ENCODE measurements around the gene CD248.

Gene CD248

GRCh38 chr11:66317322-66317722 is 478 bp upstream of the CD248 start:
- no peaks in the 10 kb centered on the region for H3K27me3 ChIP-seq (ENCODE audit: control insufficient read depth, insufficient read depth, low read length)
- no peak overlapping the region for H3K4me3 ChIP-seq (ENCODE audit: low read length)

GRCh38 chr11:66315921-66316811 is 678 bp downstream of the CD248 start:
- no peaks in the 10 kb centered on the region for H3K27me3 ChIP-seq (ENCODE audit: control insufficient read depth, insufficient read depth, low read length)
- no peak overlapping the region for H3K4me3 ChIP-seq (ENCODE audit: low read length)
- no peaks in the 10 kb centered on the region; the same call in 1 of the 2 replicates for H3K36me3 ChIP-seq (ENCODE audit: control insufficient read depth, insufficient read depth, low read length)
- no peaks in the 10 kb centered on the region for H3K9me3 ChIP-seq (ENCODE audit: control insufficient read depth, insufficient read depth, low read length)
- peaks cover 19% of the 10 kb centered on the region for H3K4me1 ChIP-seq (ENCODE audit: control insufficient read depth, insufficient read depth, low read length)
- DNase-seq (ENCODE audit: low read depth, low spot score) = no peak
- no CpG with 5 or more reads among the region's 52 CpGs for WGBS (ENCODE audit: insufficient coverage, insufficient read length)
- H3K27ac ChIP-seq (ENCODE audit: low read length) = no peak overlapping the region

More at GRCh38 chr11:66317322-66317722, 478 bp upstream of the CD248 start:
- Histone ChIP-seq H3K9me3 (ENCODE audit: control insufficient read depth, insufficient read depth, low read length) (no peaks in the 10 kb centered on the region), H3K27ac (ENCODE audit: low read length) (no peak overlapping the region), H3K4me1 (ENCODE audit: control insufficient read depth, insufficient read depth, low read length) (peaks cover 19% of the 10 kb centered on the region), H3K36me3 (ENCODE audit: control insufficient read depth, insufficient read depth, low read length) (no peaks in the 10 kb centered on the region; the same call in 1 of the 2 replicates)
- DNase-seq (ENCODE audit: low read depth, low spot score) = no peak
- WGBS (ENCODE audit: insufficient coverage, insufficient read length) = no CpG with 5 or more reads among the region's 14 CpGs

- WGBS (ENCODE audit: insufficient coverage, insufficient read length) = no CpG with 5 or more reads among the region's 14 CpGs
- H3K9me3 ChIP-seq (ENCODE audit: control insufficient read depth, insufficient read depth, low read length) = no peaks in the 10 kb centered on the region
- H3K27me3 ChIP-seq (ENCODE audit: control insufficient read depth, insufficient read depth, low read length) = no peaks in the 10 kb centered on the region
- H3K4me1 ChIP-seq (ENCODE audit: control insufficient read depth, insufficient read depth, low read length) = peaks cover 19% of the 10 kb centered on the region
- H3K36me3 ChIP-seq (ENCODE audit: control insufficient read depth, insufficient read depth, low read length) = no peaks in the 10 kb centered on the region; the same call in 1 of the 2 replicates
- H3K27ac ChIP-seq (ENCODE audit: low read length) = no peak overlapping the region
- DNase-seq (ENCODE audit: low read depth, low spot score) = no peak
- no peak overlapping the region for H3K4me3 ChIP-seq (ENCODE audit: low read length)
Measured at GRCh38 chr11:66315498-66315885, 1.4 kb downstream of the CD248 start.

- Histone ChIP-seq H3K4me3 (ENCODE audit: low read length) (no peak overlapping the region), H3K9me3 (ENCODE audit: control insufficient read depth, insufficient read depth, low read length) (no peaks in the 10 kb centered on the region), H3K4me1 (ENCODE audit: control insufficient read depth, insufficient read depth, low read length) (peaks cover 19% of the 10 kb centered on the region), H3K36me3 (ENCODE audit: control insufficient read depth, insufficient read depth, low read length) (no peaks in the 10 kb centered on the region; the same call in 1 of the 2 replicates), H3K27ac (ENCODE audit: low read length) (no peak overlapping the region), H3K27me3 (ENCODE audit: control insufficient read depth, insufficient read depth, low read length) (no peaks in the 10 kb centered on the region)
- WGBS (ENCODE audit: insufficient coverage, insufficient read length) = no CpG with 5 or more reads among the region's 17 CpGs
- no peak for DNase-seq (ENCODE audit: low read depth, low spot score)
Measured at GRCh38 chr11:66314561-66315497, 2.0 kb downstream of the CD248 start.

- Histone ChIP-seq H3K9me3 (ENCODE audit: control insufficient read depth, insufficient read depth, low read length) (no peaks in the 10 kb centered on the region), H3K36me3 (ENCODE audit: control insufficient read depth, insufficient read depth, low read length) (no peaks in the 10 kb centered on the region; the same call in 1 of the 2 replicates), H3K4me1 (ENCODE audit: control insufficient read depth, insufficient read depth, low read length) (peaks cover 19% of the 10 kb centered on the region), H3K27me3 (ENCODE audit: control insufficient read depth, insufficient read depth, low read length) (no peaks in the 10 kb centered on the region), H3K27ac (ENCODE audit: low read length) (no peak overlapping the region), H3K4me3 (ENCODE audit: low read length) (no peak overlapping the region)
- no peak for DNase-seq (ENCODE audit: low read depth, low spot score)
- no CpG with 5 or more reads among the region's 1 CpG for WGBS (ENCODE audit: insufficient coverage, insufficient read length)
Measured at GRCh38 chr11:66314186-66314501, 2.7 kb downstream of the CD248 start.

GRCh38 chr11:66313321-66314185 is 3.3 kb downstream of the CD248 start:
- Histone ChIP-seq H3K4me1 (ENCODE audit: control insufficient read depth, insufficient read depth, low read length) (peaks cover 19% of the 10 kb centered on the region), H3K27ac (ENCODE audit: low read length) (no peak overlapping the region), H3K36me3 (ENCODE audit: control insufficient read depth, insufficient read depth, low read length) (no peaks in the 10 kb centered on the region; the same call in 1 of the 2 replicates), H3K27me3 (ENCODE audit: control insufficient read depth, insufficient read depth, low read length) (no peaks in the 10 kb centered on the region), H3K9me3 (ENCODE audit: control insufficient read depth, insufficient read depth, low read length) (no peaks in the 10 kb centered on the region), H3K4me3 (ENCODE audit: low read length) (peak overlapping the region; percentile 45; the same call in 1 of the 2 replicates)
- no peak for DNase-seq (ENCODE audit: low read depth, low spot score)
- WGBS (ENCODE audit: insufficient coverage, insufficient read length) = no CpG with 5 or more reads among the region's 38 CpGs

GRCh38 chr11:66312549-66313320 is 4.1 kb downstream of the CD248 start:
- H3K9me3 ChIP-seq (ENCODE audit: control insufficient read depth, insufficient read depth, low read length) = no peaks in the 10 kb centered on the region
- DNase-seq (ENCODE audit: low read depth, low spot score) = peak; percentile 96
- H3K4me1 ChIP-seq (ENCODE audit: control insufficient read depth, insufficient read depth, low read length) = peaks cover 16% of the 10 kb centered on the region
- H3K4me3 ChIP-seq (ENCODE audit: low read length) = peak overlapping the region; percentile 56; the same call in 1 of the 2 replicates
- no CpG with 5 or more reads among the region's 52 CpGs for WGBS (ENCODE audit: insufficient coverage, insufficient read length)
- H3K27ac ChIP-seq (ENCODE audit: low read length) = no peak overlapping the region
- H3K36me3 ChIP-seq (ENCODE audit: control insufficient read depth, insufficient read depth, low read length) = no peaks in the 10 kb centered on the region; the same call in 1 of the 2 replicates
- H3K27me3 ChIP-seq (ENCODE audit: control insufficient read depth, insufficient read depth, low read length) = no peaks in the 10 kb centered on the region

- Histone ChIP-seq H3K27me3 (ENCODE audit: control insufficient read depth, insufficient read depth, low read length) (no peaks in the 10 kb centered on the region), H3K27ac (ENCODE audit: low read length) (no peak overlapping the region), H3K4me3 (ENCODE audit: low read length) (peak overlapping the region; percentile 56; the same call in 1 of the 2 replicates), H3K9me3 (ENCODE audit: control insufficient read depth, insufficient read depth, low read length) (no peaks in the 10 kb centered on the region), H3K36me3 (ENCODE audit: control insufficient read depth, insufficient read depth, low read length) (no peaks in the 10 kb centered on the region; the same call in 1 of the 2 replicates), H3K4me1 (ENCODE audit: control insufficient read depth, insufficient read depth, low read length) (peaks cover 10% of the 10 kb centered on the region)
- no peak for DNase-seq (ENCODE audit: low read depth, low spot score)
- WGBS (ENCODE audit: insufficient coverage, insufficient read length) = no CpG with 5 or more reads among the region's 44 CpGs
Measured at GRCh38 chr11:66311965-66312548, 4.8 kb downstream of the CD248 start.

GRCh38 chr11:66311470-66311964 is 5.3 kb downstream of the CD248 start:
- H3K27ac ChIP-seq (ENCODE audit: low read length) = no peak overlapping the region
- peak overlapping the region; percentile 56; the same call in 1 of the 2 replicates for H3K4me3 ChIP-seq (ENCODE audit: low read length)
- H3K4me1 ChIP-seq (ENCODE audit: control insufficient read depth, insufficient read depth, low read length) = peaks cover 7% of the 10 kb centered on the region
- no peaks in the 10 kb centered on the region for H3K27me3 ChIP-seq (ENCODE audit: control insufficient read depth, insufficient read depth, low read length)
- H3K9me3 ChIP-seq (ENCODE audit: control insufficient read depth, insufficient read depth, low read length) = no peaks in the 10 kb centered on the region
- no peak for DNase-seq (ENCODE audit: low read depth, low spot score)
- no peaks in the 10 kb centered on the region; the same call in 1 of the 2 replicates for H3K36me3 ChIP-seq (ENCODE audit: control insufficient read depth, insufficient read depth, low read length)
- WGBS (ENCODE audit: insufficient coverage, insufficient read length) = no CpG with 5 or more reads among the region's 26 CpGs

All from iPS DF 6.9 (cell line).